HepG2 (cell line): ENCODE measurements around the gene SMAD1.

Source experiments
- CENPBD1 ChIP-seq: sonication (generic); formaldehyde crosslinking; IDR thresholded peaks from 2 replicates; pipeline ENCODE4 v1.8.0; 2022; ENCODE audit warnings: missing genetic modification reagents, low read depth, mild to moderate bottlenecking, borderline replicate concordance
- IRF2 ChIP-seq: IDR thresholded peaks from 2 replicates; pipeline ENCODE4 v1.6.1; 2018; ENCODE audit warnings: missing genetic modification reagents, missing compliant biosample characterization
- JUN ChIP-seq: sonication (generic); formaldehyde crosslinking; IDR thresholded peaks from 2 replicates; pipeline ENCODE4 v1.4.0; 2020; ENCODE audit warnings: mild to moderate bottlenecking, missing genetic modification reagents
- SALL1 ChIP-seq: sonication (generic); formaldehyde crosslinking; IDR thresholded peaks from 2 replicates; pipeline ENCODE4 v1.8.0; 2022; ENCODE audit warnings: mild to moderate bottlenecking, missing genetic modification reagents
- ZBTB42 ChIP-seq: sonication (generic); formaldehyde crosslinking; IDR thresholded peaks from 2 replicates; pipeline ENCODE4 v1.5.0; 2020; ENCODE audit warnings: mild to moderate bottlenecking, missing genetic modification reagents
- ZNF773 ChIP-seq: sonication (generic); formaldehyde crosslinking; IDR thresholded peaks from 2 replicates; pipeline ENCODE4 v1.4.0; 2020; ENCODE audit warnings: missing genetic modification reagents, borderline replicate concordance
- TF ChIP-seq, protein P1 (sequence below): sonication (generic); formaldehyde crosslinking; IDR thresholded peaks from 2 replicates; pipeline ENCODE4 v1.5.0; 2020; ENCODE audit warnings: mild to moderate bottlenecking, missing genetic modification reagents, moderate library complexity
- TF ChIP-seq, protein P2 (sequence below): sonication (generic); formaldehyde crosslinking; IDR thresholded peaks from 2 replicates; pipeline ENCODE4 v1.4.0; 2020; ENCODE audit warnings: missing genetic modification reagents, borderline replicate concordance

- no peak for TF ChIP-seq ZNF773
- TF ChIP-seq, protein P1, sequence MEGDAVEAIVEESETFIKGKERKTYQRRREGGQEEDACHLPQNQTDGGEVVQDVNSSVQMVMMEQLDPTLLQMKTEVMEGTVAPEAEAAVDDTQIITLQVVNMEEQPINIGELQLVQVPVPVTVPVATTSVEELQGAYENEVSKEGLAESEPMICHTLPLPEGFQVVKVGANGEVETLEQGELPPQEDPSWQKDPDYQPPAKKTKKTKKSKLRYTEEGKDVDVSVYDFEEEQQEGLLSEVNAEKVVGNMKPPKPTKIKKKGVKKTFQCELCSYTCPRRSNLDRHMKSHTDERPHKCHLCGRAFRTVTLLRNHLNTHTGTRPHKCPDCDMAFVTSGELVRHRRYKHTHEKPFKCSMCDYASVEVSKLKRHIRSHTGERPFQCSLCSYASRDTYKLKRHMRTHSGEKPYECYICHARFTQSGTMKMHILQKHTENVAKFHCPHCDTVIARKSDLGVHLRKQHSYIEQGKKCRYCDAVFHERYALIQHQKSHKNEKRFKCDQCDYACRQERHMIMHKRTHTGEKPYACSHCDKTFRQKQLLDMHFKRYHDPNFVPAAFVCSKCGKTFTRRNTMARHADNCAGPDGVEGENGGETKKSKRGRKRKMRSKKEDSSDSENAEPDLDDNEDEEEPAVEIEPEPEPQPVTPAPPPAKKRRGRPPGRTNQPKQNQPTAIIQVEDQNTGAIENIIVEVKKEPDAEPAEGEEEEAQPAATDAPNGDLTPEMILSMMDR (CRISPR knock-in tag): no peak
- no peak for TF ChIP-seq CENPBD1
- TF ChIP-seq ZBTB42 (CRISPR knock-in tag): no peak
- TF ChIP-seq, protein P2, sequence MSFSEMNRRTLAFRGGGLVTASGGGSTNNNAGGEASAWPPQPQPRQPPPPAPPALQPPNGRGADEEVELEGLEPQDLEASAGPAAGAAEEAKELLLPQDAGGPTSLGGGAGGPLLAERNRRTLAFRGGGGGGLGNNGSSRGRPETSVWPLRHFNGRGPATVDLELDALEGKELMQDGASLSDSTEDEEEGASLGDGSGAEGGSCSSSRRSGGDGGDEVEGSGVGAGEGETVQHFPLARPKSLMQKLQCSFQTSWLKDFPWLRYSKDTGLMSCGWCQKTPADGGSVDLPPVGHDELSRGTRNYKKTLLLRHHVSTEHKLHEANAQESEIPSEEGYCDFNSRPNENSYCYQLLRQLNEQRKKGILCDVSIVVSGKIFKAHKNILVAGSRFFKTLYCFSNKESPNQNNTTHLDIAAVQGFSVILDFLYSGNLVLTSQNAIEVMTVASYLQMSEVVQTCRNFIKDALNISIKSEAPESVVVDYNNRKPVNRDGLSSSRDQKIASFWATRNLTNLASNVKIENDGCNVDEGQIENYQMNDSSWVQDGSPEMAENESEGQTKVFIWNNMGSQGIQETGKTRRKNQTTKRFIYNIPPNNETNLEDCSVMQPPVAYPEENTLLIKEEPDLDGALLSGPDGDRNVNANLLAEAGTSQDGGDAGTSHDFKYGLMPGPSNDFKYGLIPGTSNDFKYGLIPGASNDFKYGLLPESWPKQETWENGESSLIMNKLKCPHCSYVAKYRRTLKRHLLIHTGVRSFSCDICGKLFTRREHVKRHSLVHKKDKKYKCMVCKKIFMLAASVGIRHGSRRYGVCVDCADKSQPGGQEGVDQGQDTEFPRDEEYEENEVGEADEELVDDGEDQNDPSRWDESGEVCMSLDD (CRISPR knock-in tag): no peak
- no peak for TF ChIP-seq IRF2 (CRISPR knock-in tag)
- no peak for TF ChIP-seq JUN (CRISPR knock-in tag)
- TF ChIP-seq SALL1 (CRISPR knock-in tag): no peak
Measured at GRCh38 chr4:145511913-145512522, 30.4 kb downstream of the SMAD1 start.
